Panc1 (cell line): ENCODE measurements around the gene ZC3H7A. TPM values are rescaled to one million over a fixed set of nuclear protein-coding genes. Genes with fewer than 3 reads are reported as not detected.

Experiments
- ATAC-seq: fragments of 200-7000 bp; cut with Tn5 transposase; 2 replicates; pipeline ENCODE4 v1.9.1; 2020; ENCODE audit warnings: mild to moderate bottlenecking, moderate library complexity
- BruUV-seq: library from RNA; stranded (reverse); fragments of 400-500 nt; replicated peaks from 2 replicates; lab custom pipeline; 2021; lab: Mats Ljungman, UMichigan
- CTCF ChIA-PET: fragments of 300-600 bp; sonication (Branson Sonifier 250); formaldehyde crosslinking; loops from one replicate; lab custom pipeline; 2022; ENCODE audit warnings: antibody characterized with exemption; lab: Charles Lee
- POLR2A ChIA-PET: fragments of 300-600 bp; sonication (Branson Sonifier 250); formaldehyde crosslinking; loops from one replicate; lab custom pipeline; 2022; ENCODE audit warnings: antibody characterized with exemption; lab: Charles Lee
- DNase-seq: peaks from one replicate; pipeline ENCODE4 v3.0.0-alpha.2; 2010; ENCODE audit warnings: low read depth, low spot score
- H3K27ac ChIP-seq: 2 replicates; pipeline ENCODE4 v1.5.1; 2011; ENCODE audit warnings: mild to moderate bottlenecking, low read length, inconsistent platforms
- H3K27me3 ChIP-seq: fragments of 200-500 bp; sonication (Bioruptor generic); 2 replicates; pipeline ENCODE4 v1.6.0; 2014; ENCODE audit warnings: low read length, inconsistent platforms; ENCODE audit not compliant: control insufficient read depth, insufficient read depth
- H3K36me3 ChIP-seq: fragments of 200-500 bp; sonication (Bioruptor generic); 2 replicates; pipeline ENCODE4 v1.5.1; 2014; ENCODE audit warnings: inconsistent platforms, mild to moderate bottlenecking, low read length, moderate library complexity; ENCODE audit not compliant: control insufficient read depth, insufficient read depth
- H3K4me1 ChIP-seq: 2 replicates; pipeline ENCODE4 v1.5.1; 2011; ENCODE audit warnings: inconsistent platforms, mild to moderate bottlenecking, low read length, moderate library complexity; ENCODE audit not compliant: control insufficient read depth, insufficient read depth
- H3K4me3 ChIP-seq, 2 experiments: 2 replicates each; pipeline ENCODE4 v1.5.1; 2011 to 2012; ENCODE audit warnings: low read depth in 2 of 2, low read length in 2 of 2, mild to moderate bottlenecking in 2 of 2, inconsistent platforms in 1 of 2, moderate library complexity in 1 of 2
- H3K9me3 ChIP-seq: fragments of 200-500 bp; sonication (Bioruptor generic); 2 replicates; pipeline ENCODE4 v1.5.1; 2014; ENCODE audit warnings: low read depth, mild to moderate bottlenecking, inconsistent platforms, low read length, moderate library complexity; ENCODE audit not compliant: control insufficient read depth, insufficient read depth
- POLR2AphosphoS5 ChIP-seq: IDR thresholded peaks from 2 replicates; pipeline ENCODE4 v1.6.1; 2012; ENCODE audit warnings: mild to moderate bottlenecking, low read depth, low read length, moderate library complexity
- SIN3A ChIP-seq: IDR thresholded peaks from 2 replicates; pipeline ENCODE4 v1.6.1; 2012; ENCODE audit warnings: low read depth, mild to moderate bottlenecking, low read length, moderate library complexity, borderline replicate concordance; ENCODE audit not compliant: insufficient read depth
- TCF7L2 ChIP-seq: IDR thresholded peaks from 2 replicates; pipeline ENCODE4 v1.6.1; 2011; ENCODE audit warnings: mild to moderate bottlenecking, low read depth, low read length, inconsistent platforms
- in situ Hi-C: cut with HindIII; loops from 2 replicates; pipeline ENCODE4 v1.10.0; 2016; ENCODE audit warnings: low sequenced_read_pairs, low pct_unique_long_range_greater_than_20kb
- intact Hi-C: fragments of 100-400 bp; cut with micrococcal nuclease; formaldehyde crosslinking; loops from one replicate; pipeline ENCODE4 v1.10.0; 2022; ENCODE audit not compliant: unreplicated experiment
- total RNA-seq: library from RNA; stranded (reverse); gene quantifications from one replicate; pipeline ENCODE4 v1.2.1, GENCODE V29; 2021; ENCODE audit not compliant: unreplicated experiment
- TF ChIP-seq, protein P1 (sequence below), 2 experiments: IDR thresholded peaks; 2 replicates each; pipeline ENCODE4 v1.6.1; 2011 to 2012; ENCODE audit warnings: low read depth in 2 of 2, control low read depth in 1 of 2, low read length in 1 of 2, mild to moderate bottlenecking in 1 of 2, moderate library complexity in 1 of 2; ENCODE audit not compliant: insufficient read depth in 1 of 2
- TF ChIP-seq, protein P2 (sequence below): fragments of 450-650 bp; IDR thresholded peaks from 2 replicates; pipeline ENCODE4 v1.5.1; 2017; ENCODE audit warnings: mild to moderate bottlenecking

ZC3H7A gene
- total RNA-seq, 1 experiment from 2014 or later, result 52.3 TPM

DNA sequence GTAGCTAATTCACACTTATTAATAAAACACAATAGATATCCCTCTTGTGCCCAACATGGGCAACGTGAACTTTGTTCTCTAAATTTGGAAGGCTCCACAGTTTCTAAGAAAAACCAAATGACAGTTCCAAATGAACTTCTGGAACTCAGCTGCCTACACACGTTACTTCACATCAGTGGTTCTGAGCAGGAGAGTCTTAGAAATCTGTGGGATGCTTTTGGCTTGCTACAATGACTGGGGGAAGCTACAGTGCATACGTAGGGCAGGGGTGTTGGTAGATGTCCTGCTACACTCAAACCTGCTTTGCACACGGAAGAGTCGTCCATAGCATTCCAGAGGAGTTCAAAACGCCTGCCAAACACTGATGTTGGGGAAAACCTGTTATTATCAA, 62.4 kb downstream of the ZC3H7A start:
- Histone ChIP-seq H3K27ac (no peak overlapping the region), H3K9me3 (no peaks in the 10 kb centered on the region), H3K4me1 (no peaks in the 10 kb centered on the region), H3K27me3 (no peaks in the 10 kb centered on the region), H3K36me3 (peaks cover 24% of the 10 kb centered on the region), H3K4me3 (no peak overlapping the region)
- in situ Hi-C loops, result no loop called here
- DNase-seq (no peak), ATAC-seq (no peak)
- no TSS peak for BruUV-seq
- intact Hi-C loops, result no loop called here
- TF ChIP-seq TCF7L2 (no peak), POLR2AphosphoS5 (no peak), SIN3A (no peak)
- TF ChIP-seq, protein P1, sequence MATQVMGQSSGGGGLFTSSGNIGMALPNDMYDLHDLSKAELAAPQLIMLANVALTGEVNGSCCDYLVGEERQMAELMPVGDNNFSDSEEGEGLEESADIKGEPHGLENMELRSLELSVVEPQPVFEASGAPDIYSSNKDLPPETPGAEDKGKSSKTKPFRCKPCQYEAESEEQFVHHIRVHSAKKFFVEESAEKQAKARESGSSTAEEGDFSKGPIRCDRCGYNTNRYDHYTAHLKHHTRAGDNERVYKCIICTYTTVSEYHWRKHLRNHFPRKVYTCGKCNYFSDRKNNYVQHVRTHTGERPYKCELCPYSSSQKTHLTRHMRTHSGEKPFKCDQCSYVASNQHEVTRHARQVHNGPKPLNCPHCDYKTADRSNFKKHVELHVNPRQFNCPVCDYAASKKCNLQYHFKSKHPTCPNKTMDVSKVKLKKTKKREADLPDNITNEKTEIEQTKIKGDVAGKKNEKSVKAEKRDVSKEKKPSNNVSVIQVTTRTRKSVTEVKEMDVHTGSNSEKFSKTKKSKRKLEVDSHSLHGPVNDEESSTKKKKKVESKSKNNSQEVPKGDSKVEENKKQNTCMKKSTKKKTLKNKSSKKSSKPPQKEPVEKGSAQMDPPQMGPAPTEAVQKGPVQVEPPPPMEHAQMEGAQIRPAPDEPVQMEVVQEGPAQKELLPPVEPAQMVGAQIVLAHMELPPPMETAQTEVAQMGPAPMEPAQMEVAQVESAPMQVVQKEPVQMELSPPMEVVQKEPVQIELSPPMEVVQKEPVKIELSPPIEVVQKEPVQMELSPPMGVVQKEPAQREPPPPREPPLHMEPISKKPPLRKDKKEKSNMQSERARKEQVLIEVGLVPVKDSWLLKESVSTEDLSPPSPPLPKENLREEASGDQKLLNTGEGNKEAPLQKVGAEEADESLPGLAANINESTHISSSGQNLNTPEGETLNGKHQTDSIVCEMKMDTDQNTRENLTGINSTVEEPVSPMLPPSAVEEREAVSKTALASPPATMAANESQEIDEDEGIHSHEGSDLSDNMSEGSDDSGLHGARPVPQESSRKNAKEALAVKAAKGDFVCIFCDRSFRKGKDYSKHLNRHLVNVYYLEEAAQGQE (IDR thresholded peaks at IDR 0.05; ENCODE audit: insufficient read depth in 1 of 2, low read depth in 2 of 2, low read length in 1 of 2), result no peak
- TF ChIP-seq, protein P2, sequence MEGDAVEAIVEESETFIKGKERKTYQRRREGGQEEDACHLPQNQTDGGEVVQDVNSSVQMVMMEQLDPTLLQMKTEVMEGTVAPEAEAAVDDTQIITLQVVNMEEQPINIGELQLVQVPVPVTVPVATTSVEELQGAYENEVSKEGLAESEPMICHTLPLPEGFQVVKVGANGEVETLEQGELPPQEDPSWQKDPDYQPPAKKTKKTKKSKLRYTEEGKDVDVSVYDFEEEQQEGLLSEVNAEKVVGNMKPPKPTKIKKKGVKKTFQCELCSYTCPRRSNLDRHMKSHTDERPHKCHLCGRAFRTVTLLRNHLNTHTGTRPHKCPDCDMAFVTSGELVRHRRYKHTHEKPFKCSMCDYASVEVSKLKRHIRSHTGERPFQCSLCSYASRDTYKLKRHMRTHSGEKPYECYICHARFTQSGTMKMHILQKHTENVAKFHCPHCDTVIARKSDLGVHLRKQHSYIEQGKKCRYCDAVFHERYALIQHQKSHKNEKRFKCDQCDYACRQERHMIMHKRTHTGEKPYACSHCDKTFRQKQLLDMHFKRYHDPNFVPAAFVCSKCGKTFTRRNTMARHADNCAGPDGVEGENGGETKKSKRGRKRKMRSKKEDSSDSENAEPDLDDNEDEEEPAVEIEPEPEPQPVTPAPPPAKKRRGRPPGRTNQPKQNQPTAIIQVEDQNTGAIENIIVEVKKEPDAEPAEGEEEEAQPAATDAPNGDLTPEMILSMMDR, result no peak
- CTCF ChIA-PET, result no interaction called here
- POLR2A ChIA-PET, result no interaction called here

DNA sequence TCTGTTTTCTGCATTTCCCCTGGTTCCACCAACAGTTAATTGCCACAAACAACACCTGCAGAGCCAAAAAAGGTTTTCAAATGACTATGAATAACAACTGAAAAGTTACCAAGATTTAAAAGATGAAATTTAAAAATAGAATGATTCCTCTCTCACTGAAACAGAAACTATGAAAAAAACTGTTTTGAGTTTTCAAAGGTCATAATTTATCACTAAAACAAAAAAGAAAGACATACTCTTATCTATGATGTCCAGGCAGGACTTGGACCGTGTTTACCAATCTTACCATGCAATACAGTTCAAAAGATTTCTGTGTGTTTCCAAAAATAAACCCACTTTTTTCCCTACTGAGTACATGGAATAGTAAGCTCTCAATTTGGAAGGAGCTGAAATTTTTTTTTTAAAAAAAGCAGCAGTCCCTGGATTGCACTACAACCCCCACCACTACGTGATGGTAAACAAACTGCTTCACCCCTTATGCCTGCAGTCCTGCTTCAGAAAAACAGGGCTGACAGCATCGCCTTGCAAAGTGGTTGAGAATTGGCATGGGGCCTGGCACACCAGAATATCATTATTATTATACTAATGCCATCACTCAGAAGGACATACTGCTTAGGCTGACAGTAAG, 62.9 kb downstream of the ZC3H7A start:
- CTCF ChIA-PET, result no interaction called here
- peaks cover 24% of the 10 kb centered on the region for H3K36me3 ChIP-seq

More for the DNA sequence above, 62.9 kb downstream of the ZC3H7A start:
- BruUV-seq, result no TSS peak
- DNase-seq, result no peak
- H3K9me3 ChIP-seq, result no peaks in the 10 kb centered on the region
- no peaks in the 10 kb centered on the region for H3K27me3 ChIP-seq
- intact Hi-C loops (no loop called here), in situ Hi-C loops (no loop called here)
- ATAC-seq, result no peak
- POLR2A ChIA-PET, result no interaction called here
- no peaks in the 10 kb centered on the region for H3K4me1 ChIP-seq
- no peak overlapping the region for H3K27ac ChIP-seq
- no peak overlapping the region for H3K4me3 ChIP-seq
- TF ChIP-seq SIN3A (no peak), TCF7L2 (no peak), POLR2AphosphoS5 (no peak)
- TF ChIP-seq, protein P2, result no peak
- TF ChIP-seq, protein P1 (IDR thresholded peaks at IDR 0.05; ENCODE audit: insufficient read depth in 1 of 2, low read depth in 2 of 2, low read length in 1 of 2), result no peak
